ENCODE measurements around the gene CELA2A.
"Not testable (repeated sequence)": the region's sequence is repeated elsewhere in the genome, so short reads cannot be mapped to it uniquely, and the experiment has no call there.

The CELA2A gene

GRCh38 chr1:15425521-15425920 lies 31.0 kb upstream of the CELA2A start:
- TF ChIP-seq CTCF (conservative IDR thresholded peaks at IDR 0.05; ENCODE audit: low read depth, low read length): no peak
- no peak overlapping the region for H3K4me3 ChIP-seq (ENCODE audit: low read length)
- DNase-seq (ENCODE audit: low read depth): no peak

- TF ChIP-seq CTCF (conservative IDR thresholded peaks at IDR 0.05; ENCODE audit: low read depth, low read length): no peak
- no peak overlapping the region for H3K4me3 ChIP-seq (ENCODE audit: low read length)
- no peak for DNase-seq (ENCODE audit: low read depth)
These were observed 30.6 kb upstream of the CELA2A start for GRCh38 chr1:15425958-15426357.

- no peak for DNase-seq (ENCODE audit: low read depth)
- TF ChIP-seq CTCF (conservative IDR thresholded peaks at IDR 0.05; ENCODE audit: low read depth, low read length): no peak
- H3K4me3 ChIP-seq (ENCODE audit: low read length): no peak overlapping the region
These were observed 29.8 kb upstream of the CELA2A start for GRCh38 chr1:15426492-15427279.

- H3K4me3 ChIP-seq (ENCODE audit: low read length): no peak overlapping the region
- no peak for TF ChIP-seq CTCF (conservative IDR thresholded peaks at IDR 0.05; ENCODE audit: low read depth, low read length)
- DNase-seq (ENCODE audit: low read depth): no peak
These were observed 29.3 kb upstream of the CELA2A start for GRCh38 chr1:15427280-15427666.

GRCh38 chr1:15428252-15428651 lies 28.3 kb upstream of the CELA2A start:
- H3K4me3 ChIP-seq (ENCODE audit: low read length); DNase-seq (ENCODE audit: low read depth): not testable (repeated sequence)

GRCh38 chr1:15428815-15429435 lies 27.6 kb upstream of the CELA2A start:
- no peak for TF ChIP-seq CTCF (conservative IDR thresholded peaks at IDR 0.05; ENCODE audit: low read depth, low read length)
- DNase-seq (ENCODE audit: low read depth): no peak
- H3K4me3 ChIP-seq (ENCODE audit: low read length): no peak overlapping the region

GRCh38 chr1:15429701-15430149 lies 26.8 kb upstream of the CELA2A start:
- no peak for DNase-seq (ENCODE audit: low read depth)
- H3K4me3 ChIP-seq (ENCODE audit: low read length): no peak overlapping the region
- no peak for TF ChIP-seq CTCF (conservative IDR thresholded peaks at IDR 0.05; ENCODE audit: low read depth, low read length)
